ENCODE results near the gene PRDM16. TPM values are rescaled to one million over a fixed set of nuclear protein-coding genes. Genes with fewer than 3 reads are reported as not detected.

PRDM16 gene
- total and polyA plus RNA-seq, 2 of the 8 experiments (the other 6 are each of a cell fraction or from before 2014, with no cell fraction given), result 0.39 to 0.43 TPM

DNA sequence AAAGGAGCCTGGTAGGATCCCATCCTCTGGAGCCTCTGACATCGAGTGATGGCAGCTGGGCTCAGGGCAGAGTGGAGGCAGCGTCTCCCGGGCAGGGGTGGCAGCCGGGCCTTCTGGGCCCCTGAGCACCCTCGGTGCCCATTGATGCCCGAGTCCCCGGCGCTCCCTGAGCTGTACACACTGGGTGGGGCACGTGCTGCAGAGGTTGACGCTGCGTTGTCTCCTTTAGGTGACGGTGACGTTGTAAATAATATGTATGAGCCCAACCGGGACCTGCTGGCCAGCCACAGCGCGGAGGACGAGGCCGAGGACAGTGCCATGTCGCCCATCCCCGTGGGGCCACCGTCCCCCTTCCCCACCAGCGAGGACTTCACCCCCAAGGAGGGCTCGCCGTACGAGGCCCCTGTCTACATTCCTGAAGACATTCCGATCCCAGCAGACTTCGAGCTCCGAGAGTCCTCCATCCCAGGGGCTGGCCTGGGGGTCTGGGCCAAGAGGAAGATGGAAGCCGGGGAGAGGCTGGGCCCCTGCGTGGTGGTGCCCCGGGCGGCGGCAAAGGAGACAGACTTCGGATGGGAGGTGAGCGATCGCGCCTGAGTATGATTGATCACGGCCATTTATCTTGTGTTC lies 117.0 kb downstream of the PRDM16 start:
- H3K4me3 ChIP-seq (ENCODE audit: extremely low read depth in 1 of 4, insufficient read depth in 2 of 4, low read depth in 3 of 4, low read length in 4 of 4), result no peak overlapping the region
- H4K8ac ChIP-seq (ENCODE audit: extremely low read depth, insufficient read depth, low read length), result no peak overlapping the region
- peaks cover 0 to 2% of the 10 kb centered on the region in 2 experiments for H4K20me1 ChIP-seq (replicated peaks in 1 of 2; ENCODE audit: control insufficient read depth in 1 of 2, insufficient read depth in 2 of 2, low read length in 2 of 2)
- no peaks in the 10 kb centered on the region for H3K23me2 ChIP-seq (ENCODE audit: low read depth, low read length)
- no peak overlapping the region for H3K4me2 ChIP-seq (ENCODE audit: insufficient read depth in 1 of 2, low read depth in 2 of 2, low read length in 2 of 2)
- no peaks in the 10 kb centered on the region for H3K27me3 ChIP-seq (replicated peaks in 1 of 4; ENCODE audit: control insufficient read depth in 3 of 4, extremely low read depth in 1 of 4, insufficient read depth in 3 of 4, low read length in 3 of 4)
- H3K36me3 ChIP-seq (ENCODE audit: control insufficient read depth in 2 of 4, insufficient read depth in 4 of 4, low read length in 3 of 4), result no peaks in the 10 kb centered on the region; a peak in 1 of 8 replicates
- 95% methylated on average over 29 of the region's 38 CpGs; no CpG with 5 or more reads in 1 of the 2 experiments for WGBS, 2 experiments (ENCODE audit: extremely low coverage in 1 of 2, insufficient coverage in 1 of 2, insufficient read length in 1 of 2, insufficient replicate concordance in 2 of 2, low coverage in 1 of 2, low lambda C conversion rate in 2 of 2, missing lambda C conversion rate in 1 of 2)
- no peaks in the 10 kb centered on the region for H3K79me1 ChIP-seq (ENCODE audit: low read depth, low read length)
- no peaks in the 10 kb centered on the region; a peak in 1 of 7 replicates for H3K4me1 ChIP-seq (replicated peaks in 1 of 4; ENCODE audit: control insufficient read depth in 3 of 4, insufficient read depth in 4 of 4, low read length in 3 of 4)
- H3K14ac ChIP-seq (ENCODE audit: insufficient read length), result no peak overlapping the region
- H2BK120ac ChIP-seq (replicated peaks; ENCODE audit: low read depth, low read length), result no peak overlapping the region
- no peak overlapping the region for H3K23ac ChIP-seq (ENCODE audit: insufficient read length)
- no peak overlapping the region for H4K5ac ChIP-seq (ENCODE audit: insufficient read length, low read depth, low read length)
- POLR2A ChIA-PET (ENCODE audit: partially characterized antibody), result interaction anchor here (1.4 kb wide), 1 partner anchor 8 kb away, joined by 3 read pairs; no protein-coding TSS in a partner anchor
- H3K18ac ChIP-seq (ENCODE audit: extremely low read depth, low read length), result no peak overlapping the region
- no peak overlapping the region for H3K4ac ChIP-seq (replicated peaks; ENCODE audit: insufficient read length, low read depth, low read length)
- CTCF ChIA-PET (ENCODE audit: partially characterized antibody), result interaction anchor here (1.0 to 1.5 kb wide), 4 partner anchors 51 to 246 kb away, joined by 3 to 4 read pairs (median 3); no protein-coding TSS in a partner anchor
- DNase-seq (ENCODE audit: low read depth in 1 of 2, low spot score in 2 of 2) (no peak), FAIRE-seq (no peak)
- H3K9me3 ChIP-seq (ENCODE audit: insufficient read depth in 2 of 2, low read depth in 1 of 2, low read length in 1 of 2), result peaks cover 7 to 8% of the 10 kb centered on the region in 2 experiments; a peak in 3 of 4 replicates
- H3K79me2 ChIP-seq (ENCODE audit: control insufficient read depth in 1 of 2, insufficient read depth in 2 of 2, low read length in 2 of 2), result no peaks in the 10 kb centered on the region
- no peak overlapping the region for H2BK15ac ChIP-seq (ENCODE audit: low read length)
- no peak overlapping the region for H2BK5ac ChIP-seq (ENCODE audit: low read depth, low read length)
- no peak overlapping the region for H3K9ac ChIP-seq (replicated peaks in 1 of 4; ENCODE audit: extremely low read depth in 1 of 4, low read depth in 3 of 4, low read length in 3 of 4)
- H2AFZ ChIP-seq (ENCODE audit: low read length), result no peak overlapping the region
- H3K27ac ChIP-seq (ENCODE audit: low read depth, low read length), result no peak overlapping the region
- no peak overlapping the region for H3K56ac ChIP-seq (replicated peaks; ENCODE audit: insufficient read length, low read depth, low read length)
- no peak overlapping the region for H2AK5ac ChIP-seq (ENCODE audit: low read depth, low read length)
- H2BK20ac ChIP-seq (ENCODE audit: low read length), result no peak overlapping the region
- H2BK12ac ChIP-seq (ENCODE audit: low read depth, low read length), result no peak overlapping the region
- no peak overlapping the region for H4K91ac ChIP-seq (replicated peaks; ENCODE audit: insufficient read length, low read length)
- TF ChIP-seq TBP (IDR thresholded peaks at IDR 0.05; ENCODE audit: low read depth, low read length) (no peak), KDM4A (IDR thresholded peaks at IDR 0.05; ENCODE audit: low read depth, low read length, severe bottlenecking) (no peak), EZH2 (IDR thresholded peaks at IDR 0.05; ENCODE audit: low read depth, low read length, severe bottlenecking) (no peak), SP2 (IDR thresholded peaks at IDR 0.05; ENCODE audit: low read length) (no peak), SP4 (IDR thresholded peaks at IDR 0.05; ENCODE audit: low read length) (no peak), SIN3A (conservative IDR thresholded peaks at IDR 0.05 in 1 of 2, IDR thresholded peaks at IDR 0.05 in 1 of 2; ENCODE audit: low read depth in 1 of 2, low read length in 2 of 2) (no peak)

Measured in H1 (cell line).